A673 (cell line): ENCODE measurements around the gene PRR5L.

Experiments used
- CTCF ChIP-seq: fragments of 300-800, 200-600 bp; sonication (generic); conservative IDR thresholded peaks from 2 replicates; pipeline ENCODE4 v1.5.1; 2017; ENCODE audit warnings: low read depth, mild to moderate bottlenecking, antibody characterized with exemption, low read length, moderate library complexity, mixed read lengths
- EZH2 ChIP-seq: fragments of 200-600 bp; sonication (generic); IDR thresholded peaks from 2 replicates; pipeline ENCODE4 v1.6.1; 2017; ENCODE audit warnings: borderline replicate concordance, low read depth, mild to moderate bottlenecking, mixed read lengths, antibody characterized with exemption, low read length; ENCODE audit not compliant: poor library complexity, severe bottlenecking

- TF ChIP-seq CTCF, result no peak
- no peak for TF ChIP-seq EZH2
Observed at GRCh38 chr11:36264011-36264972, 31.8 kb upstream of the PRR5L start.
